Brain microvascular endothelial cell (primary cell): ENCODE results near the gene IL36G.
"Not testable (repeated sequence)": the region's sequence is repeated elsewhere in the genome, so short reads cannot be mapped to it uniquely, and the experiment has no call there.

Experiments
- DNase-seq: peaks from one replicate; pipeline ENCODE4 v3.0.0-alpha.2; 2020
- H3K27ac ChIP-seq: fragments of 250-450 bp; sonication (Bioruptor Pico); 2 replicates; pipeline ENCODE4 v1.5.1; 2020; ENCODE audit warnings: mild to moderate bottlenecking, moderate library complexity
- H3K27me3 ChIP-seq: fragments of 250-450 bp; sonication (Bioruptor Pico); replicated peaks from 2 replicates; pipeline ENCODE4 v1.5.1; 2020; ENCODE audit warnings: mild to moderate bottlenecking
- H3K36me3 ChIP-seq: fragments of 250-450 bp; sonication (Bioruptor Pico); replicated peaks from 2 replicates; pipeline ENCODE4 v1.5.1; 2020; ENCODE audit warnings: mild to moderate bottlenecking
- H3K4me3 ChIP-seq: 2 replicates; pipeline ENCODE4 v1.5.1; 2011; ENCODE audit warnings: low read depth, mild to moderate bottlenecking, control low read depth, low read length, moderate library complexity
- in situ Hi-C: cut with HindIII; loops from 2 replicates; pipeline ENCODE4 v1.10.0; 2017; ENCODE audit warnings: low sequenced_read_pairs, low pct_ligation_motif_present
- TF ChIP-seq, protein P1 (sequence below): IDR thresholded peaks from 2 replicates; pipeline ENCODE4 v1.5.1; 2011; ENCODE audit warnings: low read depth, mild to moderate bottlenecking, moderate library complexity, low read length, control low read depth, inconsistent platforms; ENCODE audit errors: missing control alignments

Gene IL36G

DNA sequence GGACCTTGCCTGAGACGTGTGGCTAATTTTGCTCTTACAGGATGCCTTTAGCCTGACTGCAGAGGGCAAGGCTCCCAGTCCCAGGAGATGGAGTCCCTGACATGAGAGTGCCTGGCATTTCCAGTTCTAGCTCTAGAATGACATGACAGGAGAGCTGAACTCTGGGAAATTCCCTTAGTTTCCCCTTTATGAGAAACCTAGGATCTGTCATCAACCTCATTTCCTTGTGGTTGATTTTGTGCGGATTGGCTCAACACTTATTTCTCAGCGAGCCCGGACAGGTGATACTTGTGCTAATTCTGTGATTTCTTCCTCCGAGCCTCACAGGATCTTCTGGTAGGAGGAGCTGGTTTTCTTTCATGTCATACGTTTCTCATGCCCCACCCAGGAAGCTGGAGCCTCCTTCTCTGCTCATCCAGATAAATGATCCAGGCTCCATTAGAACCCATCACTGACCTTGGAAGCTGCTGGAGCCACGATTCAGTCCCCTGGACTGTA, at the start of gene IL36G:
TSS of gene IL36G (plus strand) at position 448 of the 498 bp plus-strand sequence. CDS start 633 bp downstream, outside the sequence.
- Histone ChIP-seq H3K36me3 (no peaks in the 10 kb centered on the region), H3K27me3 (peaks cover 4% of the 10 kb centered on the region), H3K4me3 (no peak within 1 kb of the TSS), H3K27ac (no peak within 1 kb of the TSS)
- in situ Hi-C loops: no loop called here
- no peak for DNase-seq
- TF ChIP-seq, protein P1, sequence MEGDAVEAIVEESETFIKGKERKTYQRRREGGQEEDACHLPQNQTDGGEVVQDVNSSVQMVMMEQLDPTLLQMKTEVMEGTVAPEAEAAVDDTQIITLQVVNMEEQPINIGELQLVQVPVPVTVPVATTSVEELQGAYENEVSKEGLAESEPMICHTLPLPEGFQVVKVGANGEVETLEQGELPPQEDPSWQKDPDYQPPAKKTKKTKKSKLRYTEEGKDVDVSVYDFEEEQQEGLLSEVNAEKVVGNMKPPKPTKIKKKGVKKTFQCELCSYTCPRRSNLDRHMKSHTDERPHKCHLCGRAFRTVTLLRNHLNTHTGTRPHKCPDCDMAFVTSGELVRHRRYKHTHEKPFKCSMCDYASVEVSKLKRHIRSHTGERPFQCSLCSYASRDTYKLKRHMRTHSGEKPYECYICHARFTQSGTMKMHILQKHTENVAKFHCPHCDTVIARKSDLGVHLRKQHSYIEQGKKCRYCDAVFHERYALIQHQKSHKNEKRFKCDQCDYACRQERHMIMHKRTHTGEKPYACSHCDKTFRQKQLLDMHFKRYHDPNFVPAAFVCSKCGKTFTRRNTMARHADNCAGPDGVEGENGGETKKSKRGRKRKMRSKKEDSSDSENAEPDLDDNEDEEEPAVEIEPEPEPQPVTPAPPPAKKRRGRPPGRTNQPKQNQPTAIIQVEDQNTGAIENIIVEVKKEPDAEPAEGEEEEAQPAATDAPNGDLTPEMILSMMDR: no peak

DNA sequence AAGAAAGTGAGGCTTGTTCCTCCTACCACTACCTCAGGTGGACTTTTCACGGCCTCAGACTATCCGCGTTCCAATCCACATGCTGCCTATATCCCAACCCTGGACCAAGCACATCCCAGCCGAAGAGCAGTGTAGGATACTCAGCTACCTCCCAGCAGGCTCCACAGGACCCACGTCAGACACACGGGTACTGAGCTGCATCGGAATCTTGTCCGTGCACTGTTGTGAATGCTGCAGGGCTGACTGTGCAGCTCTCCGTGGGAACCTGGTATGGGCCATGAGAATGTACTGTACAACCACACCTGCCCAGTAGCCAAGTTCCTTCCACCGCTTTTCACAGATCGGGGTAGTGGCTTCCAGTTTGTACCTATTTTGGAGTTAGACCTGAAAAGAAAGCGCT, 44.5 kb upstream of the IL36G start:
- TF ChIP-seq, protein P1: no peak
- in situ Hi-C loops: loop anchor here (25.0 kb wide), 1 partner anchor 171 kb away; the partner anchor contains the start of gene CKAP2L
- Histone ChIP-seq H3K27ac (no peak overlapping the region), H3K36me3 (no peaks in the 10 kb centered on the region), H3K27me3 (no peaks in the 10 kb centered on the region), H3K4me3 (no peak overlapping the region)
- no peak for DNase-seq

DNA sequence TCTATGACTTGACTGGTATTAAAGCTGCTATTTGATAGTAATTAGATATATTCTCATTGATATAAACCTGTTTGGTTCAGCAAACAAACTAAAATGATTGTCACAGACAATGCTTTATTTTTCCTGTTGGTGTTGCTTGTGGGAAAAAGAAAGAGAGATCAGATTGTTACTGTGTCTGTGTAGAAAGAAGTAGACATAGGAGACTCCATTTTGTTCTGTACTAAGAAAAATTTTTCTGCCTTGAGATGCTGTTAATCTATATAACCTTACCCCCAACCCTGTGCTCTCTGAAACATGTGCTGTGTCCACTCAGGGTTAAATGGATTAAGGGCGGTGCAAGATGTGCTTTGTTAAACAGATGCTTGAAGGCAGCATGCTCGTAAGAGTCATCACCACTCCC, 43.7 kb upstream of the IL36G start:
- not testable (repeated sequence) for H3K36me3 ChIP-seq, H3K27ac ChIP-seq, H3K4me3 ChIP-seq, DNase-seq, H3K27me3 ChIP-seq
- in situ Hi-C loops: loop anchor here (25.0 kb wide), 1 partner anchor 172 kb away; the partner anchor contains the start of gene CKAP2L

DNA sequence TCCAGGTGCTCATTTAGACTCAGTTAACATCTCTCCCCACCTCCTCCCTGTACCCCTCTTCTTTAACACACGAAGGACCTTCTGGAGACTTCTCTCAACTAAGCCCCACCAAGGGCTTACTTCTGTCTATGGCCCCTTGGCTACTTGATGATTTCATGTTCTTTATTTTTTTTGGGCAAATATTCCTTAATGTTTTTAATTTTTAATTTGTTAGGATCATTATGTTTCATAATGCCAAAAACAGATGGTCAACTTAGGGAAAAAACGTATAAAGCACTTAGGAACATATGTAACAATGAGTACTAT, 40.9 kb upstream of the IL36G start:
- DNase-seq: peak; percentile 12
- no peaks in the 10 kb centered on the region for H3K27me3 ChIP-seq
- in situ Hi-C loops: loop anchor here (25.0 kb wide), 1 partner anchor 175 kb away; the partner anchor contains the start of gene CKAP2L
- TF ChIP-seq, protein P1: no peak
- H3K4me3 ChIP-seq: no peak overlapping the region
- H3K27ac ChIP-seq: peak overlapping the region; percentile 80
- no peaks in the 10 kb centered on the region for H3K36me3 ChIP-seq

DNA sequence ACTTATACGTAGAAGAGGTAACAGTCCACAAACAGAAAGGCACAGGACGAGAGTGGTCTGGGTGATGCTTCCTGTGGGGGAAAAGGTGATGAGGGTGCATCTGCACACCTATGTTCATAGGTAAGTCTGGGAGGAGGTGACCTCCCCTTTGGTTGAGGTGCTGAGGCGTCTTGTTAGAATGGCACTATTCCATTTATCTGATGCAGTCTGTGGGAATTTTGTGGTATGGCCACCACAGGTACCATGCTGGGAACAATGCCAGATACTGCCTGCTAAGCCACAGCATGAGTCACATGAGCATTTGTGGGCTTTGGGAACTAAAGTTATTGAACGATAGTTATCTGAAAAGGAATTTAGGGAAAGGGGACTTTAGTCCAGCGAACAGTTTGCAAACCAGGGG, 38.9 kb upstream of the IL36G start:
- Histone ChIP-seq H3K27me3 (no peaks in the 10 kb centered on the region), H3K27ac (no peak overlapping the region), H3K36me3 (no peaks in the 10 kb centered on the region), H3K4me3 (no peak overlapping the region)
- TF ChIP-seq, protein P1: no peak
- DNase-seq: peak; percentile 63
- in situ Hi-C loops: loop anchor here (25.0 kb wide), 1 partner anchor 177 kb away; the partner anchor contains the start of gene CKAP2L

DNA sequence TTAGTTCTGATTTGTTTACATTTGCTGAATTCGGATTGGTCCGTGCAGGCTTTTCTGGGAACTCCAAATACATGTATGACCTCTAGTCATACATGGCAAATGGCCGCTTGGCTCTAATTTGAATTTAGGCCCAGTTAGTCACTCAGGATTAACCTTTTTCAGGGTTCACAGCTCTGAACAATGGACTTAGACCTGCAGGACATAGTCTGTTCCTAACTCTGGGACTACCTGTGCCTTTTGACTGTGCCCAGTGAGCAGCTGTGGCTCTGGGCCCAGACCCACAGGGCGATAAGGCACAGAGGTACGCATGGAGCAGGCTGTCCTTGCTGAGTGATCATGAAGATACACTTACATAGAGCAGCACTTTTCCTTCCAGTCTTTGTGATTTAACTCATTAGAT, 38.4 kb upstream of the IL36G start:
- no peaks in the 10 kb centered on the region for H3K27me3 ChIP-seq
- H3K36me3 ChIP-seq: no peaks in the 10 kb centered on the region
- no peak overlapping the region for H3K4me3 ChIP-seq
- in situ Hi-C loops: loop anchor here (25.0 kb wide), 1 partner anchor 177 kb away; the partner anchor contains the start of gene CKAP2L
- TF ChIP-seq, protein P1: no peak
- no peak for DNase-seq
- H3K27ac ChIP-seq: no peak overlapping the region
